Gastroesophageal sphincter (tissue), 3 donors: ENCODE measurements around the gene ZIC1.

Experiments used
- POLR2AphosphoS5 ChIP-seq: sonication (generic); formaldehyde crosslinking; IDR thresholded peaks from one replicate; pipeline ENCODE4 v1.6.1; 2017; ENCODE audit warnings: antibody characterized with exemption
- TF ChIP-seq, protein P1 (sequence below), 4 experiments: fragments of 200-600 bp in 2 of 4; fragments of 450-650 bp in 2 of 4; sonication (generic) in 1 of 4; IDR thresholded peaks; one replicate each; pipeline ENCODE4 v1.5.1; 2017 to 2019; ENCODE audit warnings: antibody characterized with exemption in 4 of 4, mild to moderate bottlenecking in 2 of 4, moderate library complexity in 2 of 4

DNA sequence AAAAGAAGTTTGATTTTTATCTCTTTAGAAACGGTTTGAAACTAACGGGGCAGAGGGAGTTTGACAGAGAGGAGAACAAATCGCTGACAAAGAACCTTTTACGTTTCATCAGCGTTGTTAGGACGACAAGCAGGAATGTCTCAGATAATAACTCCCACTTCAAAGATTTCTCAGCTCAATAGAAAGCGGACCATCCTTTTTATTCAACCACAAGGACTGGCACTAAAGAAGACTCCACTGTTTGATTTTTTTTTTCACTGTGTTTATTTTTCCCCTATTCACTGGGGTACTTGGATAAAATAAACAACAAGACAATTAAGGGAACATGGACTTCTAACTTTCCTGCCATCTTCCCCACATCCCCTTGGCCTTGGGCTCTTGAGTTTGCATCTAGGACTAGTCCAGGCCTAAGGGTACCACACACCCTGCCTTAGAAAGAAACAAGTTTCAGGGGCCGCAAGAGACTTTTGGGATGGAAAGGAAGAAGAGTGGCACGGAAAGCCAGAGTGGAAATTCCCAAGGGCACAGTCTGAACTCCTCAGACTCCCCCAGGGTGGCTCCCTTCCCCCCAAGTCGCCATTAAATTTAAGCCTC lies 21.8 kb upstream of the ZIC1 start:
- no peak for TF ChIP-seq POLR2AphosphoS5
- TF ChIP-seq, protein P1, sequence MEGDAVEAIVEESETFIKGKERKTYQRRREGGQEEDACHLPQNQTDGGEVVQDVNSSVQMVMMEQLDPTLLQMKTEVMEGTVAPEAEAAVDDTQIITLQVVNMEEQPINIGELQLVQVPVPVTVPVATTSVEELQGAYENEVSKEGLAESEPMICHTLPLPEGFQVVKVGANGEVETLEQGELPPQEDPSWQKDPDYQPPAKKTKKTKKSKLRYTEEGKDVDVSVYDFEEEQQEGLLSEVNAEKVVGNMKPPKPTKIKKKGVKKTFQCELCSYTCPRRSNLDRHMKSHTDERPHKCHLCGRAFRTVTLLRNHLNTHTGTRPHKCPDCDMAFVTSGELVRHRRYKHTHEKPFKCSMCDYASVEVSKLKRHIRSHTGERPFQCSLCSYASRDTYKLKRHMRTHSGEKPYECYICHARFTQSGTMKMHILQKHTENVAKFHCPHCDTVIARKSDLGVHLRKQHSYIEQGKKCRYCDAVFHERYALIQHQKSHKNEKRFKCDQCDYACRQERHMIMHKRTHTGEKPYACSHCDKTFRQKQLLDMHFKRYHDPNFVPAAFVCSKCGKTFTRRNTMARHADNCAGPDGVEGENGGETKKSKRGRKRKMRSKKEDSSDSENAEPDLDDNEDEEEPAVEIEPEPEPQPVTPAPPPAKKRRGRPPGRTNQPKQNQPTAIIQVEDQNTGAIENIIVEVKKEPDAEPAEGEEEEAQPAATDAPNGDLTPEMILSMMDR (IDR thresholded peaks at IDR 0.05), result no peak
